H9 (cell line): ENCODE measurements around the gene SPINK7. TPM values are rescaled to one million over a fixed set of nuclear protein-coding genes. Genes with fewer than 3 reads are reported as not detected.

Experiments used
- DNase-seq: peaks from one replicate; pipeline ENCODE4 v3.0.0-alpha.2; 2017
- H2AFZ ChIP-seq: one replicate; pipeline ENCODE4 v1.6.1; 2013; ENCODE audit warnings: mild to moderate bottlenecking, low read length, control low read depth, moderate library complexity
- H2AK5ac ChIP-seq: 2 replicates; pipeline ENCODE4 v1.6.1; 2013; ENCODE audit warnings: low read length, control low read depth, mixed read lengths; ENCODE audit not compliant: insufficient read length
- H2BK120ac ChIP-seq: one replicate; pipeline ENCODE4 v1.6.1; 2013; ENCODE audit warnings: low read depth, mild to moderate bottlenecking, low read length, control low read depth, inconsistent platforms; ENCODE audit not compliant: poor library complexity, severe bottlenecking
- H2BK12ac ChIP-seq: 2 replicates; pipeline ENCODE4 v1.6.1; 2013; ENCODE audit warnings: low read length, control low read depth, mixed read lengths, low read depth; ENCODE audit not compliant: insufficient read length
- H2BK15ac ChIP-seq: 2 replicates; pipeline ENCODE4 v1.6.1; 2013; ENCODE audit warnings: low read depth, low read length, control low read depth
- H2BK20ac ChIP-seq: one replicate; pipeline ENCODE4 v1.6.1; 2013; ENCODE audit warnings: low read depth, mild to moderate bottlenecking, low read length, control low read depth, inconsistent platforms; ENCODE audit not compliant: poor library complexity, severe bottlenecking
- H2BK5ac ChIP-seq: 2 replicates; pipeline ENCODE4 v1.6.1; 2013; ENCODE audit warnings: low read length, control low read depth, mixed read lengths; ENCODE audit not compliant: insufficient read length
- H3K14ac ChIP-seq: 2 replicates; pipeline ENCODE4 v1.6.1; 2013; ENCODE audit warnings: low read length, control low read depth; ENCODE audit not compliant: insufficient read depth
- H3K18ac ChIP-seq: 2 replicates; pipeline ENCODE4 v1.6.1; 2013; ENCODE audit warnings: low read depth, mild to moderate bottlenecking, mixed read lengths, low read length, control low read depth; ENCODE audit not compliant: insufficient read length
- H3K23ac ChIP-seq: 2 replicates; pipeline ENCODE4 v1.6.1; 2013; ENCODE audit warnings: low read length, control low read depth, mixed read lengths, low read depth; ENCODE audit not compliant: insufficient read length
- H3K23me2 ChIP-seq: 2 replicates; pipeline ENCODE4 v1.6.1; 2013; ENCODE audit warnings: low read depth, mild to moderate bottlenecking, mixed read lengths, low read length, control low read depth; ENCODE audit not compliant: insufficient read length, poor library complexity, severe bottlenecking
- H3K27ac ChIP-seq: 2 replicates; pipeline ENCODE4 v1.5.1; 2013; ENCODE audit warnings: low read length, control low read depth, mixed read lengths, low read depth; ENCODE audit not compliant: insufficient read length
- H3K27me3 ChIP-seq: 2 replicates; pipeline ENCODE4 v1.6.1; 2013; ENCODE audit warnings: low read length, control low read depth, inconsistent platforms; ENCODE audit not compliant: insufficient read depth
- H3K4ac ChIP-seq: 2 replicates; pipeline ENCODE4 v1.6.1; 2013; ENCODE audit warnings: low read depth, mild to moderate bottlenecking, control low read depth, inconsistent platforms, low read length, moderate library complexity
- H3K4me1 ChIP-seq: 2 replicates; pipeline ENCODE4 v1.6.1; 2013; ENCODE audit warnings: low read length, control low read depth, inconsistent platforms; ENCODE audit not compliant: insufficient read depth
- H3K4me2 ChIP-seq: 2 replicates; pipeline ENCODE4 v1.6.1; 2013; ENCODE audit warnings: low read length, control low read depth, mixed read lengths; ENCODE audit not compliant: insufficient read length, insufficient read depth
- H3K56ac ChIP-seq: 2 replicates; pipeline ENCODE4 v1.6.1; 2013; ENCODE audit warnings: low read depth, mild to moderate bottlenecking, mixed read lengths, low read length, control low read depth; ENCODE audit not compliant: insufficient read length
- H3K79me1 ChIP-seq: 2 replicates; pipeline ENCODE4 v1.6.1; 2013; ENCODE audit warnings: low read depth, mild to moderate bottlenecking, moderate library complexity, low read length, control low read depth, inconsistent platforms; ENCODE audit not compliant: insufficient read depth, poor library complexity, severe bottlenecking
- H3K79me2 ChIP-seq: 2 replicates; pipeline ENCODE4 v1.6.1; 2013; ENCODE audit warnings: low read length, control low read depth, inconsistent platforms; ENCODE audit not compliant: insufficient read depth
- H3K9ac ChIP-seq: 2 replicates; pipeline ENCODE4 v1.6.1; 2013; ENCODE audit warnings: low read length, control low read depth, mixed read lengths; ENCODE audit not compliant: insufficient read length; ENCODE audit errors: extremely low read depth
- H3K9me3 ChIP-seq: one replicate; pipeline ENCODE4 v1.6.1; 2013; ENCODE audit warnings: low read depth, low read length, inconsistent platforms; ENCODE audit not compliant: control insufficient read depth
- H3T11ph ChIP-seq: one replicate; pipeline ENCODE4 v1.6.1; 2013; ENCODE audit warnings: mild to moderate bottlenecking, low read length, control low read depth, inconsistent platforms
- H4K20me1 ChIP-seq: one replicate; pipeline ENCODE4 v1.6.1; 2013; ENCODE audit not compliant: control insufficient read depth, insufficient read length, insufficient read depth
- H4K5ac ChIP-seq: 2 replicates; pipeline ENCODE4 v1.6.1; 2013; ENCODE audit warnings: low read depth, mild to moderate bottlenecking, mixed read lengths, low read length, control low read depth; ENCODE audit not compliant: insufficient read length
- H4K8ac ChIP-seq: replicated peaks from 2 replicates; pipeline ENCODE4 v1.6.1; 2013; ENCODE audit warnings: low read length, control low read depth, mixed read lengths, low read depth; ENCODE audit not compliant: insufficient read length
- H4K91ac ChIP-seq: 2 replicates; pipeline ENCODE4 v1.6.1; 2013; ENCODE audit warnings: low read depth, mild to moderate bottlenecking, moderate library complexity, mixed read lengths, low read length, control low read depth; ENCODE audit not compliant: insufficient read length
- H3K27ac Mint-ChIP-seq, 3 experiments: 2 replicates in 2 of 3; 3 replicates in 1 of 3; pipeline ENCODE4 v1.8.0; 2020 to 2021; ENCODE audit warnings: mixed read lengths in 3 of 3, mild to moderate bottlenecking in 1 of 3, moderate library complexity in 1 of 3
- H3K27me3 Mint-ChIP-seq: 2 replicates; pipeline ENCODE4 v1.8.0; 2021; ENCODE audit warnings: low read depth, mild to moderate bottlenecking, moderate library complexity, mixed read lengths
- H3K36me3 Mint-ChIP-seq, 3 experiments: 2 replicates in 2 of 3; 3 replicates in 1 of 3; pipeline ENCODE4 v1.8.0; 2020 to 2021; ENCODE audit warnings: low read depth in 3 of 3, mixed read lengths in 3 of 3; ENCODE audit not compliant: insufficient read depth in 1 of 3
- H3K4me1 Mint-ChIP-seq, 2 experiments: 2 replicates each; pipeline ENCODE4 v1.8.0; 2020; ENCODE audit warnings: mixed read lengths in 2 of 2
- H3K4me3 Mint-ChIP-seq, 2 experiments: 2 replicates in 1 of 2; 3 replicates in 1 of 2; pipeline ENCODE4 v1.8.0; 2020 to 2021; ENCODE audit warnings: mild to moderate bottlenecking in 2 of 2, mixed read lengths in 2 of 2, moderate library complexity in 1 of 2
- H3K9me3 Mint-ChIP-seq, 2 experiments: 2 replicates in 1 of 2; 3 replicates in 1 of 2; pipeline ENCODE4 v1.8.0; 2020; ENCODE audit warnings: mild to moderate bottlenecking in 2 of 2, mixed read lengths in 2 of 2, moderate library complexity in 1 of 2
- CTCF ChIP-seq: fragments of 200-600 bp; sonication (generic); conservative IDR thresholded peaks from 3 replicates; pipeline ENCODE4 v1.8.0; 2021; ENCODE audit warnings: antibody characterized with exemption, mild to moderate bottlenecking
- WGBS: extraction: QIAGEN DNeasy Blood & Tissue Kit; methylation state at CpG from one replicate; pipeline ENCODE4 v1.1.7; 2013; ENCODE audit warnings: missing lambda C conversion rate, low lambda C conversion rate, mixed read lengths; ENCODE audit not compliant: insufficient read length; ENCODE audit errors: extremely low coverage; 5-methylcytosine and 5-hydroxymethylcytosine counted together
- total RNA-seq: library from RNA; stranded (reverse); gene quantifications from 2 replicates; pipeline ENCODE4 v1.2.1, GENCODE V29; 2021

The SPINK7 gene
- total RNA-seq, 1 experiment from 2014 or later = not detected

- Histone ChIP-seq H3T11ph (no peak overlapping the region), H3K18ac (no peak overlapping the region), H2BK15ac (no peak overlapping the region), H2BK20ac (no peak overlapping the region), H3K4me1 (no peaks in the 10 kb centered on the region), H2AK5ac (no peak overlapping the region), H3K14ac (no peak overlapping the region), H3K23ac (no peak overlapping the region), H3K4me2 (no peak overlapping the region), H3K79me2 (no peaks in the 10 kb centered on the region), H4K20me1 (no peaks in the 10 kb centered on the region), H2BK5ac (no peak overlapping the region), H3K27me3 (no peaks in the 10 kb centered on the region), H3K9me3 (no peaks in the 10 kb centered on the region), H3K9ac (no peak overlapping the region), H3K4ac (no peak overlapping the region), H4K5ac (no peak overlapping the region), H3K27ac (no peak overlapping the region), H2BK120ac (no peak overlapping the region), H4K8ac (no peak overlapping the region), H2AFZ (no peak overlapping the region), H4K91ac (no peak overlapping the region), H3K56ac (no peak overlapping the region), H2BK12ac (no peak overlapping the region), H3K79me1 (no peaks in the 10 kb centered on the region), H3K23me2 (no peaks in the 10 kb centered on the region)
- no CpG with 5 or more reads among the region's 3 CpGs for WGBS
- H3K36me3 Mint-ChIP-seq = peaks cover 0 to 2% (median 0%) of the 10 kb centered on the region in 3 experiments; a peak in 2 of 7 replicates
- peaks cover 4 to 16% of the 10 kb centered on the region in 2 experiments for H3K9me3 Mint-ChIP-seq
- H3K4me3 Mint-ChIP-seq = no peak overlapping the region
- H3K4me1 Mint-ChIP-seq = peaks cover 2 to 3% of the 10 kb centered on the region in 2 experiments; a peak in 1 of 4 replicates
- no peak overlapping the region for H3K27ac Mint-ChIP-seq
- H3K27me3 Mint-ChIP-seq = peaks cover 8% of the 10 kb centered on the region
- DNase-seq = no peak
- no peak for TF ChIP-seq CTCF
Observed at GRCh38 chr5:148309019-148309418, 3.2 kb upstream of the SPINK7 start.
